Natural killer cell (primary cell): Measurements from ENCODE around the gene EDEM2. TPM values are rescaled to one million over a fixed set of nuclear protein-coding genes. Genes with fewer than 3 reads are reported as not detected.
A peak's percentile ranks its signal among the peaks of the same experiment; 100 is the strongest.

Source experiments
- ATAC-seq, 3 donors: fragments of 150-1000 bp in 2 of 3; fragments of 200-7000 bp in 1 of 3; cut with Tn5 transposase; 1 replicate in 1 of 3; 2 replicates in 2 of 3; pipeline ENCODE4 v1.10.0; 2021; ENCODE audit warnings: mild to moderate bottlenecking in 2 of 3, moderate library complexity in 2 of 3
- DNase-seq, 2 donors: peaks; one replicate each; pipeline versions ENCODE4 v3.0.0 to v3.0.0-alpha.2; 2013 to 2021; ENCODE audit warnings: mixed read lengths in 1 of 2
- H3K27ac ChIP-seq: one replicate; pipeline ENCODE4 v1.5.1; 2013; ENCODE audit warnings: mild to moderate bottlenecking, low read length
- H3K27me3 ChIP-seq: one replicate; pipeline ENCODE4 v1.6.1; 2013; ENCODE audit warnings: low read length; ENCODE audit not compliant: control insufficient read depth, insufficient read depth
- H3K36me3 ChIP-seq: one replicate; pipeline ENCODE4 v1.6.1; 2013; ENCODE audit warnings: low read length; ENCODE audit not compliant: control insufficient read depth, insufficient read depth
- H3K4me1 ChIP-seq: one replicate; pipeline ENCODE4 v1.6.1; 2013; ENCODE audit warnings: low read length; ENCODE audit not compliant: control insufficient read depth, insufficient read depth
- H3K4me3 ChIP-seq: one replicate; pipeline ENCODE4 v1.5.1; 2013; ENCODE audit warnings: low read length
- H3K9me3 ChIP-seq: one replicate; pipeline ENCODE4 v1.6.1; 2013; ENCODE audit warnings: low read length; ENCODE audit not compliant: control insufficient read depth, insufficient read depth
- H3K27ac Mint-ChIP-seq, 2 donors: one replicate each; pipeline ENCODE4 v1.8.0; 2022; ENCODE audit warnings: mild to moderate bottlenecking in 2 of 2, mixed read lengths in 2 of 2, moderate library complexity in 1 of 2
- H3K27me3 Mint-ChIP-seq, 2 donors: one replicate each; pipeline ENCODE4 v1.8.0; 2022; ENCODE audit warnings: low read depth in 2 of 2, mixed read lengths in 2 of 2
- H3K36me3 Mint-ChIP-seq: one replicate; pipeline ENCODE4 v1.8.0; 2022; ENCODE audit warnings: mixed read lengths
- H3K4me1 Mint-ChIP-seq, 2 donors: one replicate each; pipeline ENCODE4 v1.8.0; 2022; ENCODE audit warnings: mixed read lengths in 2 of 2
- H3K4me3 Mint-ChIP-seq: one replicate; pipeline ENCODE4 v1.8.0; 2022; ENCODE audit warnings: mild to moderate bottlenecking, moderate library complexity, mixed read lengths
- H3K9me3 Mint-ChIP-seq, 2 donors: one replicate each; pipeline ENCODE4 v1.8.0; 2022; ENCODE audit warnings: mixed read lengths in 2 of 2
- WGBS: methylation state at CpG from one replicate; pipeline ENCODE4 v1.1.7; 2013; ENCODE audit warnings: missing lambda C conversion rate; ENCODE audit not compliant: insufficient coverage; 5-methylcytosine and 5-hydroxymethylcytosine counted together
- intact Hi-C: fragments of 100-400 bp; cut with micrococcal nuclease; formaldehyde crosslinking; loops from one replicate; pipeline ENCODE4 v1.14.2; 2022
- total RNA-seq, 4 donors: library from RNA; stranded (reverse); fragments of 120-200 nt in 1 of 4; gene quantifications; one replicate each; pipeline versions ENCODE4 v1.2.3 to v1.2.4, GENCODE V29; 2013 to 2022
- TF ChIP-seq, protein P1 (sequence below): fragments of 200-600 bp; IDR thresholded peaks from one replicate; pipeline ENCODE4 v1.8.0; 2022; ENCODE audit warnings: antibody characterized with exemption

EDEM2 gene
- total RNA-seq, 3 donors from 2014 or later (not counting 1 experiment from before 2014, with no cell fraction given), result 20.0 to 27.4 (median 25.3) TPM

DNA sequence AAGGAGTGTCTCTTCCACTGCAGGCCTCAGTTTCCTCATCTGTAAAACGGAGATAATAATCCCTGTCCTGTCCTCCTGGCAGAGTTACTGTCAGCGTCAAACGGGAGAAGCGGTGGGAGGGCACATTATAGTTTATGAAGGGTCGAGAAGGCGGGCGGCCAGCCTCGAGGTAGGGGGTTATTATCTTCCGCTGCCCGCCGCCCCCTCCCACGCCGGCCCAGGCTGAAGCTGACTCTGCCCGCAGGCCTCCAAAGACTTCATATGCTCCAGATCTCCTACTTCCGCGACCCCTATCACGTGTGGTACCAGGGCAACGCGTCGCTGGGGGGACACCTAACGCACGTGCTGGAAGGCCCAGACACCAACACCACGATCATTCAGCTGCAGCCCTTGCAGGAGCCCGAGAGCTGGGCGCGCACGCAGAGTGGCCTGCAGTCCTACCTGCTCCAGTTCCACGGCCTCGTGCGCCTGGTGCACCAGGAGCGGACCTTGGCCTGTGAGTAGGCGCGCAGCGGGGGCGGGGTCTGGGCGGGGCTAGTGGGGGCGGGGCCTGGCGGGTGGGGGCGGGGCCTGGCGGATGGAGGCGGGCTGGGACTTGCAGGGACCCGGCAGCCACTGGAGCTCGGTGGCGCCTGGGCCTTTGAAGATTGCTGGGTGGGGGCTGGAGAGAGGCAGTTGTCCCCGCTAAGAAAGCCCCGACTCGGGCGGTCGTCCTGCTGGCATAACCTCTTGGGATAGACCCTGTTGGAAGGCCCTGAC, 27.5 kb upstream of the EDEM2 start:
- no peaks in the 10 kb centered on the region for H3K27me3 Mint-ChIP-seq
- Histone ChIP-seq H3K4me1 (peaks cover 15% of the 10 kb centered on the region), H3K9me3 (no peaks in the 10 kb centered on the region), H3K27ac (no peak overlapping the region), H3K36me3 (no peaks in the 10 kb centered on the region), H3K4me3 (no peak overlapping the region), H3K27me3 (no peaks in the 10 kb centered on the region)
- H3K27ac Mint-ChIP-seq, result no peak overlapping the region
- DNase-seq (no peak), ATAC-seq (no peak)
- H3K9me3 Mint-ChIP-seq, result no peaks in the 10 kb centered on the region
- H3K4me3 Mint-ChIP-seq, result no peak overlapping the region
- intact Hi-C loops, result no loop called here
- peaks cover 6% of the 10 kb centered on the region for H3K36me3 Mint-ChIP-seq
- H3K4me1 Mint-ChIP-seq, result peaks cover 31 to 32% of the 10 kb centered on the region in 2 donors
- WGBS, result 93% methylated on average over 49 of the region's 49 CpGs
- TF ChIP-seq, protein P1, sequence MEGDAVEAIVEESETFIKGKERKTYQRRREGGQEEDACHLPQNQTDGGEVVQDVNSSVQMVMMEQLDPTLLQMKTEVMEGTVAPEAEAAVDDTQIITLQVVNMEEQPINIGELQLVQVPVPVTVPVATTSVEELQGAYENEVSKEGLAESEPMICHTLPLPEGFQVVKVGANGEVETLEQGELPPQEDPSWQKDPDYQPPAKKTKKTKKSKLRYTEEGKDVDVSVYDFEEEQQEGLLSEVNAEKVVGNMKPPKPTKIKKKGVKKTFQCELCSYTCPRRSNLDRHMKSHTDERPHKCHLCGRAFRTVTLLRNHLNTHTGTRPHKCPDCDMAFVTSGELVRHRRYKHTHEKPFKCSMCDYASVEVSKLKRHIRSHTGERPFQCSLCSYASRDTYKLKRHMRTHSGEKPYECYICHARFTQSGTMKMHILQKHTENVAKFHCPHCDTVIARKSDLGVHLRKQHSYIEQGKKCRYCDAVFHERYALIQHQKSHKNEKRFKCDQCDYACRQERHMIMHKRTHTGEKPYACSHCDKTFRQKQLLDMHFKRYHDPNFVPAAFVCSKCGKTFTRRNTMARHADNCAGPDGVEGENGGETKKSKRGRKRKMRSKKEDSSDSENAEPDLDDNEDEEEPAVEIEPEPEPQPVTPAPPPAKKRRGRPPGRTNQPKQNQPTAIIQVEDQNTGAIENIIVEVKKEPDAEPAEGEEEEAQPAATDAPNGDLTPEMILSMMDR, result no peak

DNA sequence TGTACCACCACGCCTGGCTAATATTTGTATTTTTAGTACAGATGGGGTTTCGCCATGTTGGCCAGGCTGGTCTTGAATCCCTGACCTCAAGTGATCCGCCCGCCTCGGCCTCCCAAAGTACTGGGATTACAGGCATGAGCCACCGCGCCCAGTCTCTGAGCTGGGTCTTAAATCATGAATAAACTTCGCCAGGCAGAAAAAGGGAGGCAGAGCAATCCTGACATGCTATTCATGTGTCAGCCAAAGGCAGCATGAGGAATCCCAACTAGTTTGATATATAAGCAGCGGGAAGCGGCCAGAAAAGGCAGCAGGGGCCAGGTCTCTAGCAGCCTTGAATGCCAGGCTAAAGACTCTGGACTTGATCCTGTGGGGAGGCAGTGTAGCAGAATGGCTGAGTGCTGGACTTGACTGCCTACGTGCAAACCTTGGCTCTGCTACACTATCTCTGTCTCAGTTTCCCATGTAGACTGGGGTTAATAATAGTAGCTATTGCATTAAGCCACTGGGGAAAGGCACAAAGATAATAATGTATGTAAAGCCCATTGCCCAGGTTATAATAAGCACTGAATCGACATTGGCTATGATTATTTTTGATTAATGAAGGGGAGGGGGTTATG, 26.5 kb upstream of the EDEM2 start:
- H3K9me3 ChIP-seq, result no peaks in the 10 kb centered on the region
- no peaks in the 10 kb centered on the region for H3K36me3 ChIP-seq
- Mint-ChIP-seq H3K36me3 (peaks cover 6% of the 10 kb centered on the region), H3K27ac (peak overlapping the region; percentile 80 to 88), H3K4me1 (peaks cover 31 to 32% of the 10 kb centered on the region in 2 donors), H3K27me3 (no peaks in the 10 kb centered on the region), H3K4me3 (peak overlapping the region; percentile 35), H3K9me3 (no peaks in the 10 kb centered on the region)
- intact Hi-C loops, result no loop called here
- TF ChIP-seq, protein P1, result no peak
- WGBS, result 97% methylated on average over 12 of the region's 12 CpGs
- no peaks in the 10 kb centered on the region for H3K27me3 ChIP-seq
- peaks cover 15% of the 10 kb centered on the region for H3K4me1 ChIP-seq
- no peak overlapping the region for H3K4me3 ChIP-seq
- H3K27ac ChIP-seq, result no peak overlapping the region
- ATAC-seq (no peak), DNase-seq (no peak)

DNA sequence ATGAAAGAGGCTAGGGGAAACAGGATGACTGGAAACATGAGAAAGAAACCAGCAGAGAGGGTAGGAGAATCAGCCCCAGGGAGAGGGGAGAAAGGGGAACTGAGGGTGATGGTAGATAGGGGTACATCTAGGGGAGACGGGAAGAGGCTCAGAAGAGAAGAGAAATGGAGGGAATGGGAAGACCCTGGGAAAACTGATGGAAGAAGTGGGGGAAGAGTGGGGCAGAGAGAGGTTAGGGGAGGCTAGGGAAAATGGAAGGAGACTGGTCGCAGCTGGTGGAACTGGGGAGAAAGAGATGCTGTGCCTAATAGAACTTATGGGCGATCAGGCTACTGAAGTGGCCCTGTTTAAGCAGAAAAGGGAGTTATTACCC, 25.3 kb upstream of the EDEM2 start:
- H3K4me3 ChIP-seq, result peak overlapping the region; percentile 24
- H3K36me3 ChIP-seq, result no peaks in the 10 kb centered on the region
- Mint-ChIP-seq H3K36me3 (peaks cover 6% of the 10 kb centered on the region), H3K9me3 (no peaks in the 10 kb centered on the region), H3K27me3 (no peaks in the 10 kb centered on the region), H3K27ac (peak overlapping the region; percentile 80 to 88), H3K4me3 (peak overlapping the region; percentile 95), H3K4me1 (peaks cover 31 to 32% of the 10 kb centered on the region in 2 donors)
- intact Hi-C loops, result no loop called here
- 86% methylated on average over 3 of the region's 3 CpGs for whole genome bisulfite sequencing
- peaks cover 15% of the 10 kb centered on the region for H3K4me1 ChIP-seq
- TF ChIP-seq, protein P1, result no peak
- peak overlapping the region; percentile 31 for H3K27ac ChIP-seq
- no peaks in the 10 kb centered on the region for H3K27me3 ChIP-seq
- ATAC-seq (peak in 1 of 3 donors; percentile 16), DNase-seq (no peak)
- H3K9me3 ChIP-seq, result no peaks in the 10 kb centered on the region
